IMR-90 (cell line): ENCODE results near the gene UNC13B. TPM values are rescaled to one million over a fixed set of nuclear protein-coding genes. Genes with fewer than 3 reads are reported as not detected.

Source experiments
- ATAC-seq: fragments of 200-7000 bp; cut with Tn5 transposase; 2 replicates; pipeline ENCODE4 v1.9.1; 2020; ENCODE audit warnings: low read depth, mild to moderate bottlenecking, moderate library complexity
- BruUV-seq: library from RNA; stranded (reverse); fragments of 400-500 nt; replicated peaks from 2 replicates; lab custom pipeline; 2021; lab: Mats Ljungman, UMichigan
- CTCF ChIA-PET: fragments of 300-600 bp; formaldehyde crosslinking; extraction: SDS; loops from one replicate; lab custom pipeline; 2021; ENCODE audit warnings: antibody characterized with exemption; lab: Yijun Ruan, JAX
- POLR2A ChIA-PET: fragments of 300-600 bp; sonication (Branson Sonifier 250); formaldehyde crosslinking; loops from one replicate; lab custom pipeline; 2022; ENCODE audit warnings: antibody characterized with exemption; ENCODE audit not compliant: unreplicated experiment; lab: Charles Lee
- DNase-seq: peaks from one replicate; pipeline ENCODE4 v3.0.0; 2013
- H2AFZ ChIP-seq: replicated peaks from 2 replicates; pipeline ENCODE3; 2013; ENCODE audit warnings: low read length, mild to moderate bottlenecking; ENCODE audit not compliant: poor library complexity
- H2AK5ac ChIP-seq: 2 replicates; pipeline ENCODE4 v1.6.1; 2013; ENCODE audit warnings: low read depth, low read length, inconsistent platforms
- H2AK9ac ChIP-seq: replicated peaks from 2 replicates; pipeline ENCODE3; 2013; ENCODE audit warnings: mild to moderate bottlenecking, low read depth, low read length, moderate library complexity; ENCODE audit not compliant: poor library complexity
- H2BK120ac ChIP-seq: 2 replicates; pipeline ENCODE4 v1.6.1; 2013; ENCODE audit warnings: low read depth, low read length, inconsistent platforms
- H2BK15ac ChIP-seq: 3 replicates; pipeline ENCODE4 v1.6.1; 2013; ENCODE audit warnings: low read depth, low read length, inconsistent platforms
- H2BK20ac ChIP-seq: 2 replicates; pipeline ENCODE4 v1.6.1; 2013; ENCODE audit warnings: low read depth, mild to moderate bottlenecking, inconsistent platforms, low read length, moderate library complexity
- H2BK5ac ChIP-seq: 2 replicates; pipeline ENCODE4 v1.6.1; 2013; ENCODE audit warnings: mild to moderate bottlenecking, low read depth, low read length, inconsistent platforms; ENCODE audit not compliant: poor library complexity, severe bottlenecking
- H3K14ac ChIP-seq: replicated peaks from 2 replicates; pipeline ENCODE4 v1.6.1; 2013; ENCODE audit warnings: low read depth, low read length, inconsistent platforms
- H3K18ac ChIP-seq: 2 replicates; pipeline ENCODE4 v1.6.1; 2013; ENCODE audit warnings: low read depth, low read length, control low read depth
- H3K23ac ChIP-seq: 2 replicates; pipeline ENCODE4 v1.6.1; 2013; ENCODE audit warnings: low read depth, low read length, inconsistent platforms
- H3K27ac ChIP-seq: 2 replicates; pipeline ENCODE4 v1.5.1; 2013; ENCODE audit warnings: mild to moderate bottlenecking, control low read depth, low read length; ENCODE audit not compliant: insufficient read depth
- H3K27me3 ChIP-seq: 2 replicates; pipeline ENCODE4 v1.6.1; 2013; ENCODE audit warnings: low read length; ENCODE audit not compliant: control insufficient read depth, insufficient read depth
- H3K36me3 ChIP-seq: 2 replicates; pipeline ENCODE4 v1.6.1; 2013; ENCODE audit warnings: low read length, mixed read lengths; ENCODE audit not compliant: control insufficient read depth, insufficient read depth
- H3K4ac ChIP-seq: 2 replicates; pipeline ENCODE4 v1.6.1; 2013; ENCODE audit warnings: low read depth, low read length, inconsistent platforms
- H3K4me1 ChIP-seq: 2 replicates; pipeline ENCODE4 v1.6.1; 2013; ENCODE audit warnings: low read length, mixed read lengths; ENCODE audit not compliant: control insufficient read depth, insufficient read depth
- H3K4me2 ChIP-seq: 2 replicates; pipeline ENCODE4 v1.6.1; 2013; ENCODE audit warnings: low read depth, mild to moderate bottlenecking, control low read depth, low read length, moderate library complexity
- H3K4me3 ChIP-seq: 2 replicates; pipeline ENCODE4 v1.5.1; 2013; ENCODE audit warnings: low read depth, mild to moderate bottlenecking, control low read depth, low read length, moderate library complexity; ENCODE audit not compliant: insufficient read depth
- H3K56ac ChIP-seq: 2 replicates; pipeline ENCODE4 v1.6.1; 2013; ENCODE audit warnings: low read length, inconsistent platforms; ENCODE audit not compliant: insufficient read depth; ENCODE audit errors: extremely low read depth
- H3K79me1 ChIP-seq, 2 experiments: 2 replicates each; pipeline ENCODE4 v1.6.1; 2013; ENCODE audit warnings: low read length in 2 of 2, inconsistent platforms in 1 of 2, low read depth in 1 of 2
- H3K9ac ChIP-seq: 2 replicates; pipeline ENCODE4 v1.6.1; 2013; ENCODE audit warnings: low read depth, low read length, control low read depth
- H3K9me1 ChIP-seq: 2 replicates; pipeline ENCODE4 v1.6.1; 2013; ENCODE audit warnings: low read length, inconsistent platforms; ENCODE audit not compliant: insufficient read depth
- H3K9me3 ChIP-seq: 2 replicates; pipeline ENCODE4 v1.6.1; 2013; ENCODE audit warnings: low read length; ENCODE audit not compliant: control insufficient read depth, insufficient read depth
- H4K20me1 ChIP-seq: 2 replicates; pipeline ENCODE4 v1.6.1; 2013; ENCODE audit warnings: low read length, inconsistent platforms; ENCODE audit not compliant: insufficient read depth
- H4K5ac ChIP-seq: 2 replicates; pipeline ENCODE4 v1.6.1; 2013; ENCODE audit warnings: mild to moderate bottlenecking, low read depth, low read length, control low read depth
- H4K8ac ChIP-seq, 2 experiments: 2 replicates each; pipeline ENCODE4 v1.6.1; 2013; ENCODE audit warnings: low read depth in 2 of 2, low read length in 2 of 2, control low read depth in 1 of 2, inconsistent platforms in 1 of 2
- H4K91ac ChIP-seq: 2 replicates; pipeline ENCODE4 v1.6.1; 2013; ENCODE audit warnings: low read depth, low read length, inconsistent platforms; ENCODE audit not compliant: insufficient read depth
- BHLHE40 ChIP-seq: fragments of 150-350 bp; IDR thresholded peaks from 2 replicates; pipeline ENCODE4 v1.6.1; 2016; ENCODE audit warnings: mild to moderate bottlenecking, low read depth, low read length
- CHD1 ChIP-seq: IDR thresholded peaks from 2 replicates; pipeline ENCODE4 v1.6.1; 2012; ENCODE audit warnings: low read depth, low read length, improper control_type of control experiment
- MAFK ChIP-seq: IDR thresholded peaks from 2 replicates; pipeline ENCODE4 v1.6.1; 2012; ENCODE audit warnings: low read depth, low read length, improper control_type of control experiment
- MXI1 ChIP-seq: IDR thresholded peaks from 2 replicates; pipeline ENCODE4 v1.6.1; 2012; ENCODE audit warnings: low read depth, mild to moderate bottlenecking, low read length, moderate library complexity, borderline replicate concordance
- RCOR1 ChIP-seq: IDR thresholded peaks from 2 replicates; pipeline ENCODE4 v1.6.1; 2012; ENCODE audit warnings: mild to moderate bottlenecking, low read length, improper control_type of control experiment; ENCODE audit not compliant: insufficient replicate concordance
- RFX5 ChIP-seq: IDR thresholded peaks from 2 replicates; pipeline ENCODE4 v1.8.0; 2012; ENCODE audit warnings: low read depth, mild to moderate bottlenecking, low read length, moderate library complexity
- SMC3 ChIP-seq: fragments of 150-350 bp; IDR thresholded peaks from 2 replicates; pipeline ENCODE4 v1.6.1; 2016; ENCODE audit warnings: low read depth, mild to moderate bottlenecking, antibody characterized with exemption, low read length, moderate library complexity
- WGBS, 2 experiments: methylation state at CpG; one replicate each; pipeline versions ENCODE4 v1.1.5 to v1.1.7; 2013; ENCODE audit warnings: missing lambda C conversion rate in 2 of 2; ENCODE audit not compliant: insufficient read length in 1 of 2; ENCODE audit errors: extremely low coverage in 2 of 2; 5-methylcytosine and 5-hydroxymethylcytosine counted together
- dilution Hi-C: fragments of 300-500 bp; cut with HindIII; formaldehyde crosslinking; loops from one replicate; pipeline ENCODE4 v1.14.3; 2018; ENCODE audit warnings: low sequenced_read_pairs; ENCODE audit not compliant: unreplicated experiment
- in situ Hi-C: fragments of 300-500 bp; cut with MboI; formaldehyde crosslinking; loops from 3 replicates; pipeline ENCODE4 v1.14.3; 2019; ENCODE audit warnings: low sequenced_read_pairs, inconsistent platforms, mixed read lengths
- intact Hi-C: fragments of 100-400 bp; cut with micrococcal nuclease; formaldehyde crosslinking; loops from 2 replicates; pipeline ENCODE4 v1.10.0; 2022
- polyA plus RNA-seq, 3 experiments: library from polyadenylated mRNA; depleted of rRNA; stranded (reverse); fragments of >200 nt; gene quantifications; 2 replicates each; pipeline ENCODE4 v1.2.3, GENCODE V29; 2012; ENCODE audit warnings: low replicate concordance in 1 of 3
- total RNA-seq: library from RNA; depleted of rRNA; stranded (reverse); fragments of >200 nt; gene quantifications from 2 replicates; pipeline ENCODE4 v1.2.3, GENCODE V29; 2012
- TF ChIP-seq, protein P1 (sequence below): fragments of 150-350 bp; IDR thresholded peaks from 2 replicates; pipeline ENCODE4 v1.6.1; 2017; ENCODE audit warnings: mild to moderate bottlenecking, antibody characterized with exemption, low read length, low read depth

The UNC13B gene
- total and polyA plus RNA-seq, 2 of the 4 experiments (the other 2 are of a cell fraction): 7.5 to 14.3 TPM

DNA sequence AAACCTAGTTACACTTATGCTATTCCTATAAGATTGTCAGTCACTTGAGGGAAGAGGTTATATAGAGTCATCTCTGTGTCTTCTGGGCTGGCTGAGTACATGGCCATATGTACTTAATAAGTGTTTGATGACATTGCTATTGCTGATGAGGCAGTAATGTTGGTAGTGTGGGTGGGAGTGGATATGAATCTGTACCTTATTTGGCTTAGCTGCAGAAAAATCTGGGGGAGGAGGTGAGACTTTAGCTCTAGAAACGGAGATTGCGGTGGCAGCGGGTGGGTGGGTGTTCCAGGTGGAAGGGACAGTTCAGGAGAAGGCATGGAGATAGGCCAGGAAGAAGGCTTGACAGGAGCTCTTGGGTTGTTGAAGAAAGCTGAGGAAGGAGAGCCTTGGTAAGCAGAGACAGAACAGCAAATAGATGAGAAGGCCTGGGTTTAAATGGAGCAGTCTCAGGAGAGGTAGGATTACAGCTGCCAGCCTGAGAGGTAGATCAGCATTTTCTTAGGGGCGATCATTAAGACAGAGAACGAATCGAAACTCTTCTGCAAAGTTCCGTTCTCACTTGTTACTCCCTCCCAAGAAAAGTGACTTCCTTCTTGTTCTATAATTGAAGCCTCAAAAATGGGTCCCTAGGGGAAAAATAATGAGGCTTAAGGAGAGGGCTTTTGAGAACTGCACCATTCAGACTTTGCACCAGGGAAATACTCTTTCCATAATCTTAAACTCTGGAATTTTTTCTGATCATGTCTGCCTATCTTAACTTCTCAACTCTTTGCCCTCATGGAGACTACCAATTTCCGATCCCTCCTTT lies 160.5 kb downstream of the UNC13B start (continued):
- TF ChIP-seq, protein P1, sequence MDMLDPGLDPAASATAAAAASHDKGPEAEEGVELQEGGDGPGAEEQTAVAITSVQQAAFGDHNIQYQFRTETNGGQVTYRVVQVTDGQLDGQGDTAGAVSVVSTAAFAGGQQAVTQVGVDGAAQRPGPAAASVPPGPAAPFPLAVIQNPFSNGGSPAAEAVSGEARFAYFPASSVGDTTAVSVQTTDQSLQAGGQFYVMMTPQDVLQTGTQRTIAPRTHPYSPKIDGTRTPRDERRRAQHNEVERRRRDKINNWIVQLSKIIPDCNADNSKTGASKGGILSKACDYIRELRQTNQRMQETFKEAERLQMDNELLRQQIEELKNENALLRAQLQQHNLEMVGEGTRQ: no peak

DNA sequence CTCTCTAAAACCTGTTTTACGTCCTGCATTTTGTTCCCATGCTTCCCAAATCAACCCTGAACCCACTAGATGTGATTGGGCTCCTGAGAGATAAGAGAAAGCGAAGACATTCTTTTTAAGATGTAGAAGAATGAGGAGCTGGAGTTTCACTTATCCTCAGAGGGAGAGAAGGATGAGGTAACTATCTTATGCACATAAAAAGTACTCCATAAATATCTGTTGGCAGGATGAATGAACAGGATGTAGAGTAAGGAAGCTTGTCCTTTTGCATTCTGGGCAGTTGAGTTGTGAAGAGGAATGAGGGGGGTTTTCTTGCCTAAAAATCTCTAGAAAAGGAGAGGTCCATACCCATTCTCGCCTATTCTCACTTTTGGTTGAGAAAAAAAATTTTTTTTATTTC lies 163.2 kb downstream of the UNC13B start:
- Histone ChIP-seq H3K4ac (no peak overlapping the region), H3K4me2 (no peak overlapping the region), H2AK5ac (no peak overlapping the region), H2BK20ac (no peak overlapping the region), H3K36me3 (peaks cover 1% of the 10 kb centered on the region; the same call in 1 of the 2 replicates), H4K20me1 (no peaks in the 10 kb centered on the region), H3K79me1 (no peaks in the 10 kb centered on the region), H2AK9ac (no peak overlapping the region), H3K27me3 (no peaks in the 10 kb centered on the region), H4K8ac (no peak overlapping the region), H4K91ac (no peak overlapping the region), H3K27ac (no peak overlapping the region), H3K9me1 (no peaks in the 10 kb centered on the region; the same call in 1 of the 2 replicates), H2BK5ac (no peak overlapping the region), H2BK120ac (no peak overlapping the region), H2BK15ac (no peak overlapping the region), H3K4me3 (no peak overlapping the region), H3K14ac (no peak overlapping the region), H4K5ac (no peak overlapping the region), H3K4me1 (no peaks in the 10 kb centered on the region), H2AFZ (no peak overlapping the region), H3K23ac (no peak overlapping the region), H3K9me3 (no peaks in the 10 kb centered on the region), H3K56ac (no peak overlapping the region), H3K9ac (no peak overlapping the region), H3K18ac (no peak overlapping the region)
- intact Hi-C loops: no loop called here
- ATAC-seq (no peak), DNase-seq (no peak)
- ChIA-PET POLR2A (no interaction called here), CTCF (no interaction called here)
- dilution Hi-C loops: no loop called here
- in situ Hi-C loops: no loop called here
- no TSS peak for BruUV-seq
- no peak for TF ChIP-seq CHD1
- no peak for TF ChIP-seq MXI1
- no peak for TF ChIP-seq BHLHE40
- no peak for TF ChIP-seq RCOR1
- no peak for TF ChIP-seq MAFK
- TF ChIP-seq RFX5: no peak
- no peak for TF ChIP-seq SMC3
- WGBS, 2 experiments: no CpG with 5 or more reads among the region's 3 CpGs
